GM23338 (cell line): Measurements from ENCODE around the gene AEBP2. TPM values are rescaled to one million over a fixed set of nuclear protein-coding genes. Genes with fewer than 3 reads are reported as not detected.

Source experiments
- ATAC-seq: fragments of 200-7000 bp; cut with Tn5 transposase; 3 replicates; pipeline ENCODE4 v1.9.1; 2020
- DNase-seq: peaks from one replicate; pipeline ENCODE4 v3.0.0-alpha.2; 2015; ENCODE audit warnings: low spot score
- H2AFZ ChIP-seq: fragments of 200-600 bp; sonication (generic); 2 replicates; pipeline ENCODE4 v1.8.0; 2016; ENCODE audit warnings: antibody characterized with exemption, mild to moderate bottlenecking, moderate library complexity
- H3F3A ChIP-seq: fragments of 200-600 bp; sonication (generic); replicated peaks from 2 replicates; pipeline ENCODE4 v1.8.0; 2017; ENCODE audit warnings: antibody characterized with exemption, mixed run types, low read depth
- H3K27ac ChIP-seq: fragments of 200-600 bp; sonication (generic); 2 replicates; pipeline ENCODE4 v1.6.1; 2016; ENCODE audit warnings: low read depth
- H3K27me3 ChIP-seq: fragments of 200-600 bp; sonication (generic); 2 replicates; pipeline ENCODE4 v1.8.0; 2016; ENCODE audit warnings: mild to moderate bottlenecking, mixed run types, moderate library complexity; ENCODE audit not compliant: insufficient read depth
- H3K36me3 ChIP-seq: fragments of 200-600 bp; sonication (generic); 2 replicates; pipeline ENCODE4 v1.8.0; 2016; ENCODE audit warnings: mild to moderate bottlenecking; ENCODE audit not compliant: insufficient read depth
- H3K4me1 ChIP-seq: fragments of 200-600 bp; sonication (generic); 2 replicates; pipeline ENCODE4 v1.8.0; 2016; ENCODE audit warnings: mild to moderate bottlenecking, moderate library complexity; ENCODE audit not compliant: insufficient read depth
- H3K4me2 ChIP-seq: fragments of 200-600 bp; sonication (generic); 2 replicates; pipeline ENCODE4 v1.7.1; 2017; ENCODE audit warnings: mixed run types
- H3K4me3 ChIP-seq: fragments of 200-600 bp; sonication (generic); 2 replicates; pipeline ENCODE4 v1.6.1; 2016; ENCODE audit warnings: mixed run types
- H3K79me2 ChIP-seq: fragments of 200-600 bp; sonication (generic); replicated peaks from 2 replicates; pipeline ENCODE4 v1.8.0; 2017; ENCODE audit warnings: mild to moderate bottlenecking; ENCODE audit not compliant: insufficient read depth
- H3K9me2 ChIP-seq: fragments of 200-600 bp; sonication (generic); 2 replicates; pipeline ENCODE4 v1.8.0; 2017; ENCODE audit not compliant: insufficient read depth
- H4K20me1 ChIP-seq: fragments of 200-600 bp; sonication (generic); replicated peaks from 2 replicates; pipeline ENCODE4 v1.8.0; 2017; ENCODE audit warnings: mild to moderate bottlenecking; ENCODE audit not compliant: insufficient read depth
- H3K27ac Mint-ChIP-seq: 2 replicates; pipeline ENCODE4 v1.8.0; 2020; ENCODE audit warnings: inconsistent platforms, mild to moderate bottlenecking, moderate library complexity, mixed read lengths
- H3K27me3 Mint-ChIP-seq: 3 replicates; pipeline ENCODE4 v1.8.0; 2022; ENCODE audit warnings: low read depth, mild to moderate bottlenecking, moderate library complexity, mixed read lengths, inconsistent platforms; ENCODE audit not compliant: insufficient read depth, poor library complexity
- H3K36me3 Mint-ChIP-seq: 3 replicates; pipeline ENCODE4 v1.8.0; 2021; ENCODE audit warnings: low read depth, mild to moderate bottlenecking, inconsistent platforms, moderate library complexity, mixed read lengths
- H3K4me1 Mint-ChIP-seq: 3 replicates; pipeline ENCODE4 v1.8.0; 2020; ENCODE audit warnings: mild to moderate bottlenecking, inconsistent platforms, mixed read lengths
- H3K4me3 Mint-ChIP-seq: 3 replicates; pipeline ENCODE4 v1.8.0; 2021; ENCODE audit warnings: moderate library complexity, mild to moderate bottlenecking, inconsistent platforms, mixed read lengths
- H3K9me3 Mint-ChIP-seq: 3 replicates; pipeline ENCODE4 v1.8.0; 2020; ENCODE audit warnings: moderate library complexity, mild to moderate bottlenecking, inconsistent platforms, mixed read lengths
- CREB1 ChIP-seq: fragments of 250-450 bp; sonication (Bioruptor Pico); IDR thresholded peaks from 2 replicates; pipeline ENCODE4 v1.5.0; 2020; ENCODE audit warnings: low read depth, mild to moderate bottlenecking, moderate library complexity
- CTCF ChIP-seq, 2 experiments: fragments of 200-600 bp in 1 of 2; sonication (generic) in 1 of 2; conservative IDR thresholded peaks; 2 replicates each; pipeline versions ENCODE4 v1.5.1 to v1.6.1; 2016 to 2017; ENCODE audit warnings: antibody characterized with exemption in 2 of 2, low read depth in 2 of 2, mild to moderate bottlenecking in 2 of 2, moderate library complexity in 1 of 2
- ETS1 ChIP-seq: IDR thresholded peaks from 2 replicates; pipeline ENCODE4 v1.6.1; 2016; ENCODE audit warnings: antibody characterized with exemption
- EZH2 ChIP-seq: fragments of 200-600 bp; sonication (generic); IDR thresholded peaks from one replicate; pipeline ENCODE4 v1.8.0; 2017; ENCODE audit warnings: antibody characterized with exemption, mild to moderate bottlenecking, low read depth; ENCODE audit not compliant: unreplicated experiment
- EZH2phosphoT487 ChIP-seq: fragments of 200-600 bp; sonication (generic); IDR thresholded peaks from one replicate; pipeline ENCODE4 v1.8.1; 2018; ENCODE audit warnings: antibody characterized with exemption; ENCODE audit not compliant: unreplicated experiment
- JUNB ChIP-seq: IDR thresholded peaks from one replicate; pipeline ENCODE4 v1.6.1; 2016; ENCODE audit warnings: antibody characterized with exemption; ENCODE audit not compliant: unreplicated experiment
- NANOG ChIP-seq: IDR thresholded peaks from 2 replicates; pipeline ENCODE4 v1.6.1; 2016; ENCODE audit warnings: antibody characterized with exemption, borderline replicate concordance
- POLR2AphosphoS5 ChIP-seq: IDR thresholded peaks from 2 replicates; pipeline ENCODE4 v1.6.1; 2016; ENCODE audit warnings: antibody characterized with exemption, low read depth
- REST ChIP-seq: IDR thresholded peaks from one replicate; pipeline ENCODE4 v1.6.1; 2018; ENCODE audit warnings: antibody characterized with exemption; ENCODE audit not compliant: unreplicated experiment
- STAT1 ChIP-seq: IDR thresholded peaks from one replicate; pipeline ENCODE4 v1.6.1; 2016; ENCODE audit warnings: antibody characterized with exemption; ENCODE audit not compliant: unreplicated experiment
- ZNF331 ChIP-seq: fragments of 250-450 bp; sonication (Bioruptor Pico); IDR thresholded peaks from 2 replicates; pipeline ENCODE4 v1.5.0; 2020; ENCODE audit warnings: low read depth, mild to moderate bottlenecking, moderate library complexity
- ZNF462 ChIP-seq: fragments of 250-450 bp; sonication (Bioruptor Pico); IDR thresholded peaks from 2 replicates; pipeline ENCODE4 v1.5.0; 2020; ENCODE audit warnings: mild to moderate bottlenecking, moderate library complexity
- polyA plus RNA-seq: library from polyadenylated mRNA; unstranded; fragments of >200 nt; fragmentation: Nextera tagmentation; extraction: Ambion mirVana; gene quantifications from 2 replicates; pipeline ENCODE4 v1.2.1, GENCODE V29; 2016
- total RNA-seq: library from RNA; depleted of rRNA; stranded (reverse); fragments of >200 nt; shearing (Covaris generic); gene quantifications from 2 replicates; pipeline ENCODE4 v1.2.3, GENCODE V29; 2014

Gene AEBP2
- total and polyA plus RNA-seq, 2 experiments from 2014 or later: 39.3 to 48.1 TPM

- Histone ChIP-seq H3K4me1 (peaks cover 41% of the 10 kb centered on the region), H3F3A (no peaks in the 10 kb centered on the region), H3K9me2 (no peaks in the 10 kb centered on the region), H3K27ac (peak overlapping the region; percentile 26; the same call in 1 of the 2 replicates), H2AFZ (no peak overlapping the region), H3K4me3 (peak overlapping the region; percentile 73), H3K79me2 (peaks cover 96% of the 10 kb centered on the region), H3K27me3 (no peaks in the 10 kb centered on the region), H4K20me1 (peaks cover 73% of the 10 kb centered on the region), H3K4me2 (peak overlapping the region; percentile 82), H3K36me3 (no peaks in the 10 kb centered on the region)
- TF ChIP-seq ZNF331 (CRISPR knock-in tag) (no peak), EZH2 (no peak), NANOG (no peak), CTCF (conservative IDR thresholded peaks at IDR 0.05; ENCODE audit: low read depth in 2 of 2) (no peak), JUNB (no peak), ETS1 (no peak), ZNF462 (CRISPR knock-in tag) (no peak), STAT1 (no peak), EZH2phosphoT487 (no peak), REST (no peak), POLR2AphosphoS5 (no peak), CREB1 (CRISPR knock-in tag) (no peak)
- Mint-ChIP-seq H3K4me1 (peaks cover 42% of the 10 kb centered on the region), H3K9me3 (peaks cover 4% of the 10 kb centered on the region; the same call in 2 of the 3 replicates), H3K27ac (peak overlapping the region; percentile 77), H3K4me3 (peak overlapping the region; percentile 26), H3K36me3 (peaks cover 45% of the 10 kb centered on the region), H3K27me3 (peaks cover 11% of the 10 kb centered on the region)
- DNase-seq (no peak), ATAC-seq (no peak)
Observed at GRCh38 chr12:19444097-19444496, 4.8 kb downstream of the AEBP2 start.
